ENCODE data around the gene ANKFN1.
A peak's percentile ranks its signal among the peaks of the same experiment; 100 is the strongest.

The ANKFN1 gene

GRCh38 chr17:56426901-56427300 is 273.6 kb downstream of the ANKFN1 start:
- no peak for TF ChIP-seq CTCF (conservative IDR thresholded peaks at IDR 0.05; ENCODE audit: control insufficient read depth, insufficient read depth, low read depth, low read length)
- no peak overlapping the region for H3K4me3 ChIP-seq (ENCODE audit: control insufficient read depth, low read depth, low read length)
- no peak for DNase-seq (ENCODE audit: low read depth)

- DNase-seq (ENCODE audit: low read depth) = no peak
- TF ChIP-seq CTCF (conservative IDR thresholded peaks at IDR 0.05; ENCODE audit: control insufficient read depth, insufficient read depth, low read depth, low read length) = no peak
- no peak overlapping the region for H3K4me3 ChIP-seq (ENCODE audit: control insufficient read depth, low read depth, low read length)
Measured at GRCh38 chr17:56431736-56432135, 278.5 kb downstream of the ANKFN1 start.

- no peak for DNase-seq (ENCODE audit: low read depth)
- TF ChIP-seq CTCF (conservative IDR thresholded peaks at IDR 0.05; ENCODE audit: control insufficient read depth, insufficient read depth, low read depth, low read length) = no peak
- H3K4me3 ChIP-seq (ENCODE audit: control insufficient read depth, low read depth, low read length) = no peak overlapping the region
Measured at GRCh38 chr17:56432443-56432842, 279.2 kb downstream of the ANKFN1 start.

GRCh38 chr17:56434610-56435009 is 281.3 kb downstream of the ANKFN1 start:
- H3K4me3 ChIP-seq (ENCODE audit: control insufficient read depth, low read depth, low read length) = no peak overlapping the region
- DNase-seq (ENCODE audit: low read depth) = no peak

GRCh38 chr17:56436142-56436541 is 282.9 kb downstream of the ANKFN1 start:
- no peak for DNase-seq (ENCODE audit: low read depth)
- no peak overlapping the region for H3K4me3 ChIP-seq (ENCODE audit: control insufficient read depth, low read depth, low read length)
- no peak for TF ChIP-seq CTCF (conservative IDR thresholded peaks at IDR 0.05; ENCODE audit: control insufficient read depth, insufficient read depth, low read depth, low read length)

More at GRCh38 chr17:56434610-56435009, 281.3 kb downstream of the ANKFN1 start:
- TF ChIP-seq CTCF (conservative IDR thresholded peaks at IDR 0.05; ENCODE audit: control insufficient read depth, insufficient read depth, low read depth, low read length) = no peak

GRCh38 chr17:56440419-56440818 is 287.1 kb downstream of the ANKFN1 start:
- DNase-seq (ENCODE audit: low read depth) = peak; percentile 22
- H3K4me3 ChIP-seq (ENCODE audit: control insufficient read depth, low read depth, low read length) = no peak overlapping the region
- no peak for TF ChIP-seq CTCF (conservative IDR thresholded peaks at IDR 0.05; ENCODE audit: control insufficient read depth, insufficient read depth, low read depth, low read length)

- no peak overlapping the region for H3K4me3 ChIP-seq (ENCODE audit: control insufficient read depth, low read depth, low read length)
- DNase-seq (ENCODE audit: low read depth) = peak; percentile 81
- no peak for TF ChIP-seq CTCF (conservative IDR thresholded peaks at IDR 0.05; ENCODE audit: control insufficient read depth, insufficient read depth, low read depth, low read length)
Measured at GRCh38 chr17:56441308-56441707, 288.0 kb downstream of the ANKFN1 start.

All from fibroblast of mammary gland (primary cell).